Gastroesophageal sphincter (tissue), 4 donors: ENCODE data around the gene SULT1A4. TPM values are rescaled to one million over a fixed set of nuclear protein-coding genes. Genes with fewer than 3 reads are reported as not detected.
"Not testable (repeated sequence)": the region's sequence is repeated elsewhere in the genome, so short reads cannot be mapped to it uniquely, and the experiment has no call there.

Experiments
- ATAC-seq: fragments of 150-250 bp; one replicate; pipeline ENCODE4 v1.9.1; 2016; ENCODE audit warnings: mild to moderate bottlenecking, moderate library complexity
- H3K27ac ChIP-seq, 4 donors: fragments of 200-600 bp; sonication (generic) in 3 of 4; 1 replicate in 3 of 4; 2 replicates in 1 of 4; pipeline ENCODE4 v1.5.1; 2016 to 2019
- H3K27me3 ChIP-seq: fragments of 200-600 bp; sonication (generic); one replicate; pipeline ENCODE4 v1.5.1; 2019
- H3K36me3 ChIP-seq, 2 donors: fragments of 200-600 bp; sonication (generic); one replicate each; pipeline ENCODE4 v1.5.1; 2019; ENCODE audit warnings: control low read depth in 1 of 2
- H3K4me1 ChIP-seq, 3 donors: fragments of 200-600 bp; sonication (generic); 1 replicate in 2 of 3; 2 replicates in 1 of 3; pipeline ENCODE4 v1.5.1; 2016 to 2019; ENCODE audit warnings: control low read depth in 2 of 3
- H3K4me3 ChIP-seq, 2 donors: fragments of 200-600 bp; sonication (generic); one replicate each; pipeline ENCODE4 v1.5.1; 2019; ENCODE audit warnings: mild to moderate bottlenecking in 1 of 2, moderate library complexity in 1 of 2
- H3K9me3 ChIP-seq, 3 donors: fragments of 200-600 bp; sonication (generic); one replicate each; pipeline ENCODE4 v1.5.1; 2017 to 2019; ENCODE audit warnings: control low read depth in 2 of 3
- CTCF ChIP-seq, 4 experiments: fragments of 200-600 bp in 2 of 4; fragments of 450-650 bp in 2 of 4; sonication (generic) in 1 of 4; IDR thresholded peaks; one replicate each; pipeline ENCODE4 v1.5.1; 2017 to 2019; ENCODE audit warnings: antibody characterized with exemption in 4 of 4, mild to moderate bottlenecking in 2 of 4, moderate library complexity in 2 of 4
- WGBS, 2 donors: methylation state at CpG; one replicate each; pipeline ENCODE4 v1.1.5; 2018; ENCODE audit warnings: low coverage in 1 of 2; 5-methylcytosine and 5-hydroxymethylcytosine counted together
- small RNA-seq, 4 donors: library from RNA; depleted of rRNA; stranded (forward); fragments of <200 nt; gene quantifications; one replicate each; pipeline ENCODE3, GENCODE V24; 2016
- total RNA-seq, 4 donors: library from RNA; depleted of rRNA; stranded (reverse); fragments of >200 nt; gene quantifications; one replicate each; pipeline ENCODE4 v1.1.0, GENCODE V29; 2016

The SULT1A4 gene
- total RNA-seq, 4 donors from 2014 or later: 10.3 to 22.2 (median 14.8) TPM

GRCh38 chr16:29469660-29470059 is 9.9 kb downstream of the SULT1A4 start:
- H3K9me3 ChIP-seq: not testable (repeated sequence)
- peak overlapping the region in 1 of 2 donors; percentile 25 for H3K4me3 ChIP-seq
- 13 to 67% methylated on average over 1 to 3 of the region's 6 CpGs for WGBS, 2 donors

GRCh38 chr16:29472065-29472464 is 12.4 kb downstream of the SULT1A4 start:
- H3K4me1 ChIP-seq, H3K36me3 ChIP-seq, H3K27me3 ChIP-seq, ATAC-seq, H3K27ac ChIP-seq, H3K9me3 ChIP-seq, H3K4me3 ChIP-seq: not testable (repeated sequence)
- whole genome bisulfite sequencing, 2 donors: no CpG with 5 or more reads among the region's 4 CpGs

More at GRCh38 chr16:29469660-29470059, 9.9 kb downstream of the SULT1A4 start:
- peak overlapping the region in 3 of 4 donors; percentile 49 to 68 (median 67) for H3K27ac ChIP-seq
- H3K4me1 ChIP-seq, H3K36me3 ChIP-seq, H3K27me3 ChIP-seq: not testable (repeated sequence)
- peak in 1 of 4 experiments; percentile 10 for TF ChIP-seq CTCF (IDR thresholded peaks at IDR 0.05)
- ATAC-seq: peak; percentile 82

DNA sequence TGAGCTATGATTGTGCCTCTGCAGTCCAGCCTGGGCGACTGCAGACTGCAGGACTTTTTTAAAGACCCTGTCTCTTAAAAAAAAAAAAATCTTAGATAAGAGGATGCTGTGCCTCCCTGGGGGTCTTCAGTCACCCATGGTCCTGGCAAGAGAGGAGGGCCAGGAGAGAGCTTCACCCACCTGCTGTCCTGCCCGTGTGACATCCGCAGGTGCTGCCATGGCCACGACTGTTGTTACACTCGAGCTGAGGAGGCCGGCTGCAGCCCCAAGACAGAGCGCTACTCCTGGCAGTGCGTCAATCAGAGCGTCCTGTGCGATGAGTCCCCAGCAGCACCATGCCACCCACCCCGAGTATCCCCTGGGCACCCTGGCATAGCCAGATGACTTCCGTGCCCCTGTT is 22.6 kb downstream of the SULT1A4 start:
- H3K27me3 ChIP-seq, H3K36me3 ChIP-seq, H3K9me3 ChIP-seq, H3K4me1 ChIP-seq, H3K27ac ChIP-seq, ATAC-seq, H3K4me3 ChIP-seq: not testable (repeated sequence)
- 70% methylated on average over 2 of the region's 12 CpGs; no CpG with 5 or more reads in 1 of the 2 donors for WGBS, 2 donors

DNA sequence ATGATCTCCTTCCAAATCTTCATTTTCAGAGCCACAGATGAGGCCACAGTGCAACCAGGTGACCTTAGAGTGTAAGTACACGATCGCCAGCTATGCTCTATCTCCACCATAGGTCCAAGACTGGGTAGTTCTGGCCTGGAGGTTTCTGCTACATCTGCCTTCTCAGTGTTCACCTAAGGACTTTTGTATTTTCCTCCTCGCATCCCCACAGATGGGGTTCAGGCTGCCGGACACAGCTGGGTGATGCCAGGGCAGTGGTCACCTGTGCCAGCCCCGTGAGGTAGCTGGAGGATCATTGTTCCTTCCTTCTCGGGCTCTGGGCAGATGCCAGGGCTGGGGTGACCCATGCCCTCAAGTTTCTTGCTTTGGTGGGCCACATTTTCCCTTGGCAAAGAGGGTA is 46.6 kb downstream of the SULT1A4 start, which contains the start of gene NPIPB12:
TSS of gene NPIPB12 (minus strand) at position 101 of the 400 bp plus-strand sequence.
- H3K4me1 ChIP-seq, H3K36me3 ChIP-seq, H3K9me3 ChIP-seq, H3K27ac ChIP-seq, ATAC-seq, H3K4me3 ChIP-seq, H3K27me3 ChIP-seq: not testable (repeated sequence)
- WGBS, 2 donors: no CpG with 5 or more reads among the region's 6 CpGs

Small RNA genes within 50 kb of the gene (small RNA-seq; reads per million reads assigned to genes)
- 0 reads per million in 4 donors for gene AC133555.2

Other genes with a start within 250 kb of the SULT1A4 start
- gene NPIPB11, start 53.2 kb upstream of the SULT1A4 start, total RNA-seq: under 1 TPM; 0.19 to 0.45 (median 0.36) TPM
- 1 to 10 TPM; 5.4 to 8.4 (median 7.4) TPM for gene BOLA2, start 5.6 kb upstream of the SULT1A4 start, total RNA-seq
- 10 to 100 TPM; 11.4 to 30.7 (median 19.4) TPM for gene SLX1B, start 5.4 kb upstream of the SULT1A4 start, total RNA-seq
- 100 to 1,000 TPM in 1 of 4 donors, 10 to 100 TPM in 2, 1 to 10 TPM in 1; 8.0 to 139 (median 42.1) TPM for gene NPIPB12, start 46.5 kb downstream of the SULT1A4 start, total RNA-seq
- gene SPN, start 203.3 kb downstream of the SULT1A4 start, total RNA-seq: 1 to 10 TPM in 3 of 4 donors, not detected in 1; 1.2 to 2.3 (median 2.0) TPM
- gene QPRT, start 219.3 kb downstream of the SULT1A4 start, total RNA-seq: 1 to 10 TPM in 3 of 4 donors, under 1 TPM in 1; 0.62 to 6.7 (median 4.3) TPM